Measurements from ENCODE around the gene NR2F2.

The NR2F2 gene

DNA sequence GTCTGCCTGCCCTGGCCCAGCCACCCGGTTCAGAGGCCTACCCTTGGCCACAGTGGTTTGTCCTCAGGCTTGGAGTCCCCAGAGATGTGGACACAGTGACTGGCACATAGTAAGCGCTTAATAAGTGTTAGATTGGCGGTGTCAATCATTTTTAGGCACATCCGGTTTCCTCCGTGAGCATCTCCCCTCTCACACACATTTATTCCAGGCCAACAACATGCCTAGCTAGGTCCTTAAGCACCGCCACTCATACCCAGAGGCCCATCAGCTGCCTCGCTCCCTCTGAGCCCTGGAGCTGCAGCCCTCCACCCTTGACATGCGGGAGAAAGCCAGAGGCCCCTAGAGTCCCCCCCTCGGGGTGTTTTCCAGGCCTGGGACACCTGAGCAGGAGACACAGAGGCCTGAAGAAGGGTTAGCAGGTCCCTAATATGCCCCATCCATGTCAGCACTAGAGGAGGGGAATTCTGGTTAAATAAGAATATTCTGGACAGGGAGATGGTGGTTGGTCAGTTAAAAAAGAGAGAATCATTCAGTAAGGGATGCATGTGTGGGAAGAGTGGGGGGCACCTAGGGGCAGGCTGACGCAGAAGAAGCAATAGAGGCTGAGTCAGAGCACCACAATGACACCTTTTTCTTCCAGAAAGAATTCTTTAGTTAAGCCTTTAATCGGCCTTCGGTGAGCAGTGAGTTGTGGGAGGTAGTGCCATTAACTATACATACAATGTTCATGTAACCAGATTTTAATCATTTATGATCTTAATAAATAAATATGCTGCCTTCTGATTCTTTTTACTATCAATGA is 22.3 kb downstream of the NR2F2 start:
- DNase-seq (ENCODE audit: low read depth) = no peak
- TF ChIP-seq, protein P1, sequence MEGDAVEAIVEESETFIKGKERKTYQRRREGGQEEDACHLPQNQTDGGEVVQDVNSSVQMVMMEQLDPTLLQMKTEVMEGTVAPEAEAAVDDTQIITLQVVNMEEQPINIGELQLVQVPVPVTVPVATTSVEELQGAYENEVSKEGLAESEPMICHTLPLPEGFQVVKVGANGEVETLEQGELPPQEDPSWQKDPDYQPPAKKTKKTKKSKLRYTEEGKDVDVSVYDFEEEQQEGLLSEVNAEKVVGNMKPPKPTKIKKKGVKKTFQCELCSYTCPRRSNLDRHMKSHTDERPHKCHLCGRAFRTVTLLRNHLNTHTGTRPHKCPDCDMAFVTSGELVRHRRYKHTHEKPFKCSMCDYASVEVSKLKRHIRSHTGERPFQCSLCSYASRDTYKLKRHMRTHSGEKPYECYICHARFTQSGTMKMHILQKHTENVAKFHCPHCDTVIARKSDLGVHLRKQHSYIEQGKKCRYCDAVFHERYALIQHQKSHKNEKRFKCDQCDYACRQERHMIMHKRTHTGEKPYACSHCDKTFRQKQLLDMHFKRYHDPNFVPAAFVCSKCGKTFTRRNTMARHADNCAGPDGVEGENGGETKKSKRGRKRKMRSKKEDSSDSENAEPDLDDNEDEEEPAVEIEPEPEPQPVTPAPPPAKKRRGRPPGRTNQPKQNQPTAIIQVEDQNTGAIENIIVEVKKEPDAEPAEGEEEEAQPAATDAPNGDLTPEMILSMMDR (IDR thresholded peaks at IDR 0.05; ENCODE audit: low read depth, low read length, missing control alignments) = no peak
- H3K4me3 ChIP-seq (ENCODE audit: low read depth, low read length) = no peak overlapping the region

DNA sequence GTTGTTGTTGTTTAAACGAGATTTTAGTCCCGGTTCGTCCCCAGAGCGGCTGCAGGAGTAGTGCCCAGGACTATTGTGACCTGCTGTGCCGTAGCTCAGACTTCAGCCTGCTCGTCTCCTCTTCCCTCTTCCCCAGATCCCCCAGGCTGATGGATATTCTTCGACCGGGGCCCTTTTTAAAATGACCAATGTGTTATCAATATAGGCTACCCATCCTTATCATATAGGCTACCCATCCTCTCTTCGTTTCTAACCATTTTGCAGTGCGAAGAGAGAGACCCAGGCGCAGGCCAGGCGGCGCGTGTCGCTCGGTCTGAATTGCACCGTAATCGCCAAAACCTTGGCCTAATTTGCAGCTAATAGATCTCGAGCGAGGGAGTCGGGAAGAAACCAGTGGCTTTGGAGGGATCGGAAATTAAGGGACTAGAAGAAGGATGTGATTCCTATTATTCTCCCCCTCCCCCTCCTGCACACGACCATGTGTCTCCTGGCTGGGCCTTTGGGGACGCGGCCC is 23.0 kb downstream of the NR2F2 start:
- in situ Hi-C loops (cut with HindIII; ENCODE audit: low sequenced_read_pairs) = no loop called here
- DNase-seq (ENCODE audit: low read depth) = no peak
- peak overlapping the region; percentile 58 for H3K4me3 ChIP-seq (ENCODE audit: low read depth, low read length)
- TF ChIP-seq, protein P1 (IDR thresholded peaks at IDR 0.05; ENCODE audit: low read depth, low read length, missing control alignments) = no peak

More for the DNA sequence above, 22.3 kb downstream of the NR2F2 start:
- in situ Hi-C loops (cut with HindIII; ENCODE audit: low sequenced_read_pairs) = no loop called here

GRCh38 chr15:96353930-96354730 is 23.6 kb downstream of the NR2F2 start:
- H3K4me3 ChIP-seq (ENCODE audit: low read depth, low read length) = peak overlapping the region; percentile 58
- TF ChIP-seq, protein P1 (IDR thresholded peaks at IDR 0.05; ENCODE audit: low read depth, low read length, missing control alignments) = peak; percentile 76
- DNase-seq (ENCODE audit: low read depth) = no peak
- in situ Hi-C loops (cut with HindIII; ENCODE audit: low sequenced_read_pairs) = no loop called here

GRCh38 chr15:96354731-96355567 is 24.4 kb downstream of the NR2F2 start:
- TF ChIP-seq, protein P1 (IDR thresholded peaks at IDR 0.05; ENCODE audit: low read depth, low read length, missing control alignments) = peak; percentile 54
- in situ Hi-C loops (cut with HindIII; ENCODE audit: low sequenced_read_pairs) = no loop called here
- peak overlapping the region; percentile 58 for H3K4me3 ChIP-seq (ENCODE audit: low read depth, low read length)
- DNase-seq (ENCODE audit: low read depth) = no peak

GRCh38 chr15:96355568-96356187 is 25.2 kb downstream of the NR2F2 start:
- in situ Hi-C loops (cut with HindIII; ENCODE audit: low sequenced_read_pairs) = no loop called here
- TF ChIP-seq, protein P1 (IDR thresholded peaks at IDR 0.05; ENCODE audit: low read depth, low read length, missing control alignments) = no peak
- peak overlapping the region; percentile 58 for H3K4me3 ChIP-seq (ENCODE audit: low read depth, low read length)
- DNase-seq (ENCODE audit: low read depth) = no peak

Data from astrocyte of the cerebellum (primary cell).